ENCODE data around the gene METTL8. TPM values are rescaled to one million over a fixed set of nuclear protein-coding genes. Genes with fewer than 3 reads are reported as not detected.

The METTL8 gene
- total RNA-seq, 4 donors from 2014 or later, result 10.6 to 13.7 (median 13.2) TPM

DNA sequence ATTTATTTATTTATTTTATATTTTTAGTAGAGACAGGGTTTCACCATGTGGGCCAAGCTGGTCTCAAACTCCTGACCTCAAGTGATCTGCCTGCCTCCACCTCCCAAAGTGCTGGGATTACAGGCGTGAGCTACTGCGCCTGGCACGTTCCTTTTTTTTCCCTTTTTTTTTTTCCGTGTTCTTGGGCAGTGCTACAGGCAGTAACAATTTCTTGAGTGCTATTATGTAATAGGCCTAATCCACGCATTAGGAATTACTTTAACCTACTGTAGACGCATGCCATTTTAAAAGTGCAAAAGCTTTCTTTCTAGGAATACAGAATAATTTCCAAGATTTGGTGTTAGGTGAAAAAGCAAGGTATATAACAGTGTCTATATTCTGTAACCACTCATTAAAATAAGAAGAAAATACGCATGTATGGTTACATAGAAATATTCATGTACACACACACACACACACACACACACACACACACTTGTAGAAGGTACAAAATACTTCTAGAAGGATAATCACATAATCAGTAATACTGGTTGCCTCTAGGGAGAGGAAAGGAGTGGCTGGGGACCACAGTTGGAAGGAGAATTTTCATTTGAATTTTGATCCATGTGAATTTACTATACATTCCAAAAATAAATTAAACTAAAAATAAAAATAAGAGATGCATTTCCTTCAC, 92.3 kb downstream of the METTL8 start:
- no peaks in the 10 kb centered on the region for H3K4me1 ChIP-seq
- H3K27ac ChIP-seq, result no peak overlapping the region

DNA sequence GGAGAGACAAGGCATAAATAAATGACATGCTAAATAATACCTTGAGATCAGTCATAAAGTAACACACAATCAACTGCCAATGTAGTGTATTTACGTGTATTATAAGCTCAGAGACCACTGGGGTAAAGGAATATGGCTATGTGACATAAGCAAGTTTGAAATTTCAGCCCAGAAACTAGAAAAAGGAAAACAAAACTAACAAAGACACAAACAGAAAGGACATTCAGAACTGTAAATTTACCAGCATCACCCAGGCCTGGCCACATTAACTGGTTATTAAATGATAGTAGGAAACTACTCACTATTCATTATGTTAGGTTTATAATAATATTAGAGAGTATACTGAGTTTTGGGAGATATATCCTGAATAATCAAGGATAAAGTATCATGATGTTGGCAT, 98.8 kb downstream of the METTL8 start:
- intact Hi-C loops (cut with DNase I), result no loop called here
- Histone ChIP-seq H3K36me3 (no peaks in the 10 kb centered on the region), H3K27me3 (no peaks in the 10 kb centered on the region), H3K4me1 (no peaks in the 10 kb centered on the region), H3K9me3 (no peaks in the 10 kb centered on the region), H3K27ac (no peak overlapping the region), H3K4me3 (replicated peaks in 1 of 3) (no peak overlapping the region)
- WGBS, 2 donors, result 98% methylated on average over 1 of the region's 1 CpG
- no peak for DNase-seq
- TF ChIP-seq POLR2A (IDR thresholded peaks at IDR 0.05), result no peak
- TF ChIP-seq, protein P1, sequence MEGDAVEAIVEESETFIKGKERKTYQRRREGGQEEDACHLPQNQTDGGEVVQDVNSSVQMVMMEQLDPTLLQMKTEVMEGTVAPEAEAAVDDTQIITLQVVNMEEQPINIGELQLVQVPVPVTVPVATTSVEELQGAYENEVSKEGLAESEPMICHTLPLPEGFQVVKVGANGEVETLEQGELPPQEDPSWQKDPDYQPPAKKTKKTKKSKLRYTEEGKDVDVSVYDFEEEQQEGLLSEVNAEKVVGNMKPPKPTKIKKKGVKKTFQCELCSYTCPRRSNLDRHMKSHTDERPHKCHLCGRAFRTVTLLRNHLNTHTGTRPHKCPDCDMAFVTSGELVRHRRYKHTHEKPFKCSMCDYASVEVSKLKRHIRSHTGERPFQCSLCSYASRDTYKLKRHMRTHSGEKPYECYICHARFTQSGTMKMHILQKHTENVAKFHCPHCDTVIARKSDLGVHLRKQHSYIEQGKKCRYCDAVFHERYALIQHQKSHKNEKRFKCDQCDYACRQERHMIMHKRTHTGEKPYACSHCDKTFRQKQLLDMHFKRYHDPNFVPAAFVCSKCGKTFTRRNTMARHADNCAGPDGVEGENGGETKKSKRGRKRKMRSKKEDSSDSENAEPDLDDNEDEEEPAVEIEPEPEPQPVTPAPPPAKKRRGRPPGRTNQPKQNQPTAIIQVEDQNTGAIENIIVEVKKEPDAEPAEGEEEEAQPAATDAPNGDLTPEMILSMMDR (IDR thresholded peaks at IDR 0.05), result no peak

More for the DNA sequence above, 92.3 kb downstream of the METTL8 start:
- H3K4me3 ChIP-seq (replicated peaks in 1 of 3), result no peak overlapping the region
- H3K36me3 ChIP-seq, result no peaks in the 10 kb centered on the region
- no peak for DNase-seq
- H3K9me3 ChIP-seq, result no peaks in the 10 kb centered on the region
- intact Hi-C loops (cut with DNase I), result no loop called here
- H3K27me3 ChIP-seq, result no peaks in the 10 kb centered on the region
- TF ChIP-seq, protein P1 (IDR thresholded peaks at IDR 0.05), result no peak
- TF ChIP-seq POLR2A (IDR thresholded peaks at IDR 0.05), result no peak
- 88 to 94% methylated on average over 7 of the region's 7 CpGs for WGBS, 2 donors

DNA sequence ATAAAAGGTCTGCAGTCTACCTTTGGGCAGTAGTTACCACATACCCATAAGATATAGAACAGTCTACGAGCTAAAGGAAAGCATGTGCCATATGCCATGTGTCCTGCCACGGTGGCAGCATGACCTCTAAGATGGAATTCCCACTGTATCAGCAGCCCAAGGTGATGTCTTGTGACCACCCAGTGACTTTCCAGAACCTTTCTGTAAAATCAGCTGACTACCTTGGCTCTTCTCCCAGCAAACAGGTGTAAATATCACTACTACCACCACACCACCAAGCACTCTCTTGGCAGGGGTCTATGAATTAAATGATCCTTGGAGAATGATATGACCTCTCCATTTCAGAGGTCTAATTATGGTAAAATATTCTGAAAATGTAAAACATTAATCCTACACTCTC, 99.6 kb downstream of the METTL8 start:
- DNase-seq, result peak in 1 of 2 donors; percentile 18
- H3K4me1 ChIP-seq, result no peaks in the 10 kb centered on the region
- TF ChIP-seq POLR2A (IDR thresholded peaks at IDR 0.05), result no peak
- TF ChIP-seq, protein P1 (IDR thresholded peaks at IDR 0.05), result no peak
- H3K27ac ChIP-seq, result no peak overlapping the region
- no peaks in the 10 kb centered on the region for H3K9me3 ChIP-seq
- WGBS, 2 donors, result 88% methylated on average over 2 of the region's 2 CpGs
- intact Hi-C loops (cut with DNase I), result no loop called here
- no peaks in the 10 kb centered on the region for H3K36me3 ChIP-seq
- no peak overlapping the region for H3K4me3 ChIP-seq (replicated peaks in 1 of 3)
- no peaks in the 10 kb centered on the region for H3K27me3 ChIP-seq

DNA sequence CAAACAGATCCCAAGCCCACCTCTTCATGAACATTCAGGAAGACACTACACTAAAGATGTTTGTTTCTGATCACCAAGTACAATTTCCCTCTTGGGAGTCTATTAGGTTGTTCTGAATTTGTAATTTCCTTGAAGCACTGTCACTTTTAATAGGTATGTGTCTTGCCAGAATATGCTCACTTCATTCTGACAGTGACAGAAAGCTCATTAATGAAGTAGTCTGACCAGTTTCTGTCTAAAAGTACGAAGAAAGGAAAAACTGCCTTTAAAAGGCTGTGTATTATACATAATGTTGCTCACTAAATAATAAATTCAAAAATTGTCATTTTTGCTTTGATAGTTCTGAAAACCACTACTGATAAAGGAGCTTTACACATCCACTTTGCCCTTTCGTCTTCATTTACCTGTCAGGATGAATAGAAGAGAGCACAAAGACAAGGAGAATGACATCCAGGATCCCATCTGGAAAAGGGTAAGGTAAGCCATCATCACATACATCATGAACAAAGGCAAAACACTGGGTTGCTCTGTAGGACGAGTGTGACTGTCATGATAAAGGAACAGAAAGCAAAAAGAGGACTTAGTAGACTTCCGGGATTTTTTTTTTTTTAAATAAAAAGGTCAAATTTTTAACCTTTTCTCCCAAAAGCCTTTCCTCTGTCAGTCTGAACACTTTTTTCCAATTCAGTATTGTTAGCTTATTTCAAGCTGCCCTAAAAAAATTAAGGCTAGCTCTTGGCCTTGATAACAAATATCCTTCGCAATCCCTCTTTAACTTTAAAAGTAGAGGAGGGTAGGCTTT, 103.4 kb downstream of the METTL8 start:
- no peaks in the 10 kb centered on the region for H3K36me3 ChIP-seq
- 87% methylated on average over 5 of the region's 5 CpGs for WGBS, 2 donors

More for the DNA sequence above, 103.4 kb downstream of the METTL8 start:
- no peaks in the 10 kb centered on the region for H3K4me1 ChIP-seq
- no peak for TF ChIP-seq POLR2A (IDR thresholded peaks at IDR 0.05)
- TF ChIP-seq, protein P1 (IDR thresholded peaks at IDR 0.05), result no peak
- H3K9me3 ChIP-seq, result no peaks in the 10 kb centered on the region
- DNase-seq, result no peak
- intact Hi-C loops (cut with DNase I), result no loop called here
- H3K27me3 ChIP-seq, result no peaks in the 10 kb centered on the region
- H3K27ac ChIP-seq, result no peak overlapping the region
- no peak overlapping the region for H3K4me3 ChIP-seq (replicated peaks in 1 of 3)

Measured in thyroid gland (tissue), 4 donors.